LoVo (cell line): Measurements from ENCODE around the gene SAYSD1.

Experiments used
- DNase-seq: peaks from one replicate; pipeline ENCODE4 v3.0.0-alpha.2; 2016; ENCODE audit warnings: low spot score

Gene SAYSD1

DNA sequence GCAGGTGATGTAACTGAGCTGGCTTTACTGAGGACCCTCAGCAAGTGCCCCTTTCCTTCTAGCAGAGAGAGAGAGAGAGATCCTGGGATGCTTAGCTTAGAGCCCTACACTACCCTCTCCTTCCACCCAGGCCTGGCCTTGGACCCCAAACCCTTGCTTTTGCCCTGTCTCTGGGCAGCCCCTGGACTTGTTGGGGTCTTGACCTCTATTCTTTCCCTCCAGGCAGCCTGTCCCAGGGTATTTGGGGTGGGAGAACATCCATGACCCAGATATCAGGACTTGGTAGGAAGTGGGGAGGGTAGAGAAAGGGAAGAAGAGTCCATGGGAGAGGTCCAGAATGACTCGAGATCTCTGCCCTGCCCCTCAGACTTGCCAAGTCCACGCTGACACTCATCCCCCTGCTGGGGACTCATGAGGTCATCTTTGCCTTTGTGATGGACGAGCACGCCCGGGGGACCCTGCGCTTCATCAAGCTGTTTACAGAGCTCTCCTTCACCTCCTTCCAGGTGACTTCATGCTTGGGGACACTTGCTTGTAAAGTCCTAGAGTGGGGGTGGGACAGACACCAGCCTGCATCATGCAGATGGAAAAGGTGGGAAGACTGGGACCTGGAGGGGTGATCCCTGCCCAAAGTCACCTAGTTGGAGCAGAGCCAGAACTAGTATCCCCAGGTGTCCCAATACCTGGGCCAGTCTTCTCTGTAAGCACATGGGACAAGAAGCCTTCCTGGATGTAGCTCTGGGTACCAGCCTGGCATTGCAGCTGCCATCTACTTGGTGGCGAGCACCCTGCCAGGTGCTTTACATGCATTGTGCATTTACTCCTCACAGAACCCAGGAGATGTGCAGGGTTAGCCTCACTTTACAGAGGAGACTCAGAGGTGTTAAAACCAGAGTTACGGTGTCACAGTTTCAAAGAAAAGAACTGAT is 35.5 kb downstream of the SAYSD1 start:
- no peak for DNase-seq

DNA sequence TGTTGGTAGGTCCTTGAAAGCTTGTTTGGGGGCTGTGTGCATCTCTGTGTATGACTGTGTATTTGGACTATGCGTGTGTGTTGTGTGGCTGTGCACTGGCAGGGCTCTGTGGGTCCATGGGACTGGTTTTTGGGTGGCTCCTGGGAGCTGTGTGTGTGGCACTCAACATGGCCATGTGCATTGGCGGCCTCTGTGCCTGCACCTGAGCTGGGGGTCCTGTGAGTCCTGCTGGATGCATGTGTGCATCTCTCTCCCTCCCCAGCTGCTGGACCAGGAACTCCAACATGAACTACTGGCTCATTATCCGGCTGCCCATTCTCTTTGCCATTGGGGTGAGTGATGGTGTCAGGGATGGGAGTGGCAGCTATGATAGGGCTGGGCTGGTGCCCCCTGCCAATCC is 36.3 kb downstream of the SAYSD1 start:
- no peak for DNase-seq

DNA sequence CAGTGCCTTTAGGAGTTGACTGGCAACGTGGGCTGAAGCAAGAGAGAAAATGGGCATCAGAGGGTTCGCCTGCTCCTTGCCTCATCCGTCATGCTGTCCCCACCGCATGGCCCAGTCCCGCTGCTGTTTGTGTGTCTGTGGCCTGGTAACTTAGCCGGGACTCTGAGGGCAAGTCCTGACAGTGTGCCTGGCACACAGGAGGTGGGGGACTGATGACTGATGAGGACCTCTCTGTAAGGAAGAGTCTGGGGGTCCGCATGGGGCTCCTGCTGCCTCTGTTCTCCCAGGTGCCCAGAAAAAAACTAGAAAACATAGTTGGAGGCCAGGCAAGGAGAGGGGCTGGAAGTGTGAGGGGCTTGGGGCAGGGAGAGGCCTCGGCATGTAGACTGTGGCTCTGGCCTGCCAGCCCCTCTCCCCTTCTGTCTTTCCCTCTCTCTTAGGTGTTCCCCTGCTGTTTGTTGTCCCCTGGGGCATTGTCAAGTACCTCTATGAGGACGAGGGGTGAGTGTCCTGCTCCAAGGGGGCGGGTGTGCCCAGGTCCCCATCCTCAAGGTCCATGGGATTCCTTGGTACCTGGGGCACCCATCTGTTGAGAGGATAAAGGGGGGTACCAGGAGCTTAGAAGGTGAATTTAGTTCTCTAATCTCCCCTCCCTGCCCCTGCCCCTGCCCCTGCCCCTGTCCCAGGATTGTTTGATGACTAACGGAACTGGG is 36.9 kb downstream of the SAYSD1 start:
- no peak for DNase-seq

DNA sequence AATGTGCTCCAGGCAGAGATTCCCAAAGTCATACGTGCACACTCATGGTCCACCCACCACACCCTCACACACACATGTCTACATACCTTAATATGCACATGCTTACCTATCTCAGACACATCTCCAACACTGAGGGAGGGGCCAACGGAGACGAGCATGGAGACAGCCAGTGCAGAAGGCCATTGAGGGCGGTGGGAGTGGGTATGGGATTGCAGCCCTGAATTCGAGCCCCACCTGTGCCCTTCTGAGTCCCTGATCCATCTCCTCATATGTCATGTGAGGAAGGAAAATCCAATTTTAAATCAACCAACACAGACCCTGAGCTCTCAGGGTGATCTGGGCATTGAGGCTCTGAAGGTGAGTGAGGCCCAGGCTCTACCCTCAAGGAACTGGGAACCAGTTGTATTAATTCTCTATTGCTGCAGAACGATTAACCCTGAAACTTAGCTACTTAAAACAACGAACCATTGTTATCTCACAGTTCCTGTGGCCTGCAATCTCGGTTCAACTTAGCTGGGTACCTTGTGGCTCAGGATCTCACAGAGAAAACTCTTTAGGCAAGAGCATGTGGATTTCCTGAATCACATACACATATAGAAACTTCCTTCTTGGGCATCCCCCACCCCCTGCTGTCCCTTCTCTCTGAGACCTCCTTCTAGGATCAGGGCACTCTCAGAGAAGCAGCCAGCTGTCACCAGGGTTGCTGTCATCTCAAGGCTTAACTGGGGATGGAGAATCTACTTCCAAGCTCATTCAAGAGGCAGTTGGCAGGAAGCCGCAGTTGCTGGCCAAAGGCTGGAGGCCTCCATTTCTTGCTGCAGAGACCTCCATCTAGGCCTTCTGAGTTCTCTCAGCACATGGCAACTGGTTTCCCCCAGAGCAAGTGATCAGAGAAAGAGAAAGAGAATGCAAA is 38.1 kb downstream of the SAYSD1 start:
- no peak for DNase-seq

GRCh38 chr6:39075807-39076622 is 39.0 kb downstream of the SAYSD1 start:
- DNase-seq = no peak

GRCh38 chr6:39075010-39075686 is 39.8 kb downstream of the SAYSD1 start:
- no peak for DNase-seq

GRCh38 chr6:39074486-39074885 is 40.5 kb downstream of the SAYSD1 start:
- no peak for DNase-seq

DNA sequence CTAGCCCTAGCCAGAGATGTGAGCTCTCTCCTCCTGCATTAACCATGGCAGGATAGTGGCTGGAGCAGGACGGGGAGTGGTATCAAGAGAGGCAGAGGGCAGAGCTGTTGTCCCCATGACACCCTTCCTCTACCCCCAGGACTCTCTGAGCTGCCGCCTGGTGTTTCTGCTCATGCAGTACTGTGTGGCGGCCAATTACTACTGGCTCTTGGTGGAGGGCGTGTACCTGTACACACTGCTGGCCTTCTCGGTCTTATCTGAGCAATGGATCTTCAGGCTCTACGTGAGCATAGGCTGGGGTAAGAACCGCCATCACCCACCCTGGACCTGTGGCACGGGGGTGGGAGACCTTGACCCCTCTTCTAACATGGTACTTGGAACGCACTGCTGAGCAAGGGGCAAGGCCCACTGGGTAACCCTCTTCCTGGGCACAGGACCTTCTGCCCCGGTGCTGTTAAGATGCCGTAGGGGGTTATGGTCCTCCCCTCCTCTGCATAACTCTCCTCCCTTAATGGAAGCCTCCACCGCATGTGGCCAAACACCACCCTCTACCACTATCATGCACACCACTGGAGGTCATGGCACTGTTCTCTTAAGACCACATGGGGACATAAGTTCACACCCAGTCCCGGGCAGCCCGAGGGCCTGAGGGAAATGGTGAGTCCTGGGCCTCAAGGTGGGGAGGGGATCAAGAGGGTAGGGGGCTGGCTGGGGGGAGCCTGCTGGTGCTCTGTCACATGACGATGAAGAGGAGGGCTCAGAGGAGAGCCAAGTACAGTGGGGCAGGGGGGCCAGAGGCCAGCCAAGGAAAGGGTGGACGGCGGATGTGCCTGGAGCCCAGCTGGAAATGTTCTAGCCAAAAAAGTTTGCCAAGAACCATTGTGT is 41.3 kb downstream of the SAYSD1 start:
- no peak for DNase-seq

DNA sequence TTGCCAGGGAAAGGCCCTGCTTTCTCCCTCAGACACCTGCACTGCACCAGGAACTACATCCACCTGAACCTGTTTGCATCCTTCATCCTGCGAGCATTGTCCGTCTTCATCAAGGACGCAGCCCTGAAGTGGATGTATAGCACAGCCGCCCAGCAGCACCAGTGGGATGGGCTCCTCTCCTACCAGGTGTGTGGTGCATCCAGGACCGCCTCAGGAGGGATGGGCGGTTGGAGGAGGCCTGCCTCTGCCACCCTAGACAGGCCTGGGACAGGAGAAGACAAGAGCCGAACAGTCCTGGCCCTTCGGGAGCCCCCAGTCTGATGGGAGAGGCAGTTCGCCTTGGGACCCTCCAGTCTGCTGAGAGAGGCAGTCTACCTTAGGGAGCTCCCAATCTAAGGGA is 42.2 kb downstream of the SAYSD1 start:
- no peak for DNase-seq

DNA sequence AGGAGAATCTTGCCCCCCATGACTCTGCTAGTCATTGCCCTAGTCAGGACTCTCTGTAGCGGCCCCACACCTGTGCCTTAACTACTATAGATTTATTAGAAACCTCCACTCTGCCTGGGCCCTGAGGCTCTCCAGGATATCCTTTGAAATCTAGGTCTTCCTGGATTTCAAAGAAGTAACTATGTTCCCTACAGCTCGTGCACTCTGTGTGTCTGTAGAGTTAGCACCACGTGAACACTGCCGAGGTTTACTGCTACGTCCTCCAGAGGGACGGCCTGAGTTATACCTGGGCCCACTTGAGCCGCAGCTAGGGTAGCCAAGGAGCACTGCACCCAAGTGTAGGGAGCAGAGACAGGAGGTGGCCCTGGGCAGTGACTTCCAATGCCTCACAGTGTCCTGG is 46.6 kb downstream of the SAYSD1 start:
- DNase-seq = no peak

DNA sequence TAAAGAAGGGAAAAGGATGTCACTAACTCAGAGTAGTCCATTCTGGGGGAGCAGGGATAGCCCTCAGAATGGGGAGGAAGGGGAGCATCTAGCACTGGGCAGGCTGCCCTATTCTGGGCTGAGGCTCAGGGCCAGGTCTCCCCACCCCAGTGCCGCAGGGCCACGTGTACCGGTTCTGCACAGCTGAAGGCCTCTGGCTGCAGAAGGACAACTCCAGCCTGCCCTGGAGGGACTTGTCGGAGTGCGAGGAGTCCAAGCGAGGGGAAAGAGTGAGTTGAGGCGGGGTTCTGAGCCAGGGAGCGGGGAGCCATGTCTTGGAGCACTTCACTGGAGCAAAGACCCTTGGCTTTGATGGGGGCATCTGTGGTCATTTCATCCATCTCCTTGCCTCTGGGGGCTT is 49.4 kb downstream of the SAYSD1 start:
- DNase-seq = no peak

DNA sequence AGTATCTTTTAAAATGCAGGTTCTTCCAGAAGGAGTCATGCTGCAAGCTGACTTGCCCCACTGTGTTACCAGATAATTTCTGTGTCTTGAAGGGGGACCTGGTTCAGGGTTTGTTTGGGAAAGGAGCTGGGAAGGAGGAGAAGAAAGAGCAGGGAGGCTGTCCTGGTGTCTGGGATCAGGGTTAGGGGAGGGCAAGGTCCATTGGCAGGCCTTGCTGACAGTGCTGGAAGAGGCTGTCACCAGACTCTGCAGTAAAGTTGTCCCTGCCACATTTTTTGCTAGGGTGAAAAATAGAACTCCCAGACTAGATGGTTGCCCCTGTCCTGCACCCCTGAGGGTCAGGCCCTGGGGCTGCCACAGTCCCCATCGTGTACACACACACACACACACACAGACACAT is 51.5 kb downstream of the SAYSD1 start:
- no peak for DNase-seq

GRCh38 chr6:39062014-39062740 is 52.8 kb downstream of the SAYSD1 start:
- no peak for DNase-seq

DNA sequence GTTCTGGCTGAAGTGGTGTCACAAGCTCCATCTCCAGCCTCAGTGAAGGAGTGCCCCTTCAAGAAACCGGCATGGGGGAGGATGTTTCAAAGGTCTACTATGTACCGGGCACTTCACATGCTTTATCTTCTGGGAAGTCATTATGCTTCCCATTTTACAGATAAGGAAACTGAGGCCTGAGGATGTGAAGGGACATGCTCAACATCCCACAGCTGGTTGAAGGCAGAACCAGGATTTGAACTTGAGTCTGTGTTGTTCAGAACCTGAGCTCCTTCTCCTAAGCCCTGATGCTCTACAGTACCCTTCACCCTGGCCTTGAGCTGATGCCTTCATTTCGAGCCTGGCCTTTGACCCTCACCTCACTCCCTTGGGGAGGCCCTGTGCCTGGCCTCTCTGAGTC is 53.4 kb downstream of the SAYSD1 start:
- DNase-seq = no peak

DNA sequence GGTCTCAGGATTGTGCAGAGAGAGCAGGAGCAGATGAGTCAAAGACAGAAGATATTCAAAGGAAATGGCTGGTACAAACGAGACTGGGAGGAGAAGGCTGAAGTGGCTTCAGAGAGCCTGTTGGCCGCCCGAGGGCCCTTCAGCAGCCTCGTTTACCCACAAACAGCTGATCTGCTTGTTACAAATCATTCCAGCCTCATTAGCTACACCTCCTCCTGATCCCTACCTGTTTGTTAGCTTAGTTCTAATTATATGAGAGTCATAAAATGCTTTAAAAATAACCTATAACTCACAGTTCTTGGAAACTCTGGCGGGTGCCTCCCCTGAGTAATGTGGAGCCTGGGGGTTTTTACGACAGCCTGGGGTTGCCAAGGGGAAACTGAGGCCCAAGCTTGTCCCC is 53.8 kb downstream of the SAYSD1 start:
- no peak for DNase-seq

DNA sequence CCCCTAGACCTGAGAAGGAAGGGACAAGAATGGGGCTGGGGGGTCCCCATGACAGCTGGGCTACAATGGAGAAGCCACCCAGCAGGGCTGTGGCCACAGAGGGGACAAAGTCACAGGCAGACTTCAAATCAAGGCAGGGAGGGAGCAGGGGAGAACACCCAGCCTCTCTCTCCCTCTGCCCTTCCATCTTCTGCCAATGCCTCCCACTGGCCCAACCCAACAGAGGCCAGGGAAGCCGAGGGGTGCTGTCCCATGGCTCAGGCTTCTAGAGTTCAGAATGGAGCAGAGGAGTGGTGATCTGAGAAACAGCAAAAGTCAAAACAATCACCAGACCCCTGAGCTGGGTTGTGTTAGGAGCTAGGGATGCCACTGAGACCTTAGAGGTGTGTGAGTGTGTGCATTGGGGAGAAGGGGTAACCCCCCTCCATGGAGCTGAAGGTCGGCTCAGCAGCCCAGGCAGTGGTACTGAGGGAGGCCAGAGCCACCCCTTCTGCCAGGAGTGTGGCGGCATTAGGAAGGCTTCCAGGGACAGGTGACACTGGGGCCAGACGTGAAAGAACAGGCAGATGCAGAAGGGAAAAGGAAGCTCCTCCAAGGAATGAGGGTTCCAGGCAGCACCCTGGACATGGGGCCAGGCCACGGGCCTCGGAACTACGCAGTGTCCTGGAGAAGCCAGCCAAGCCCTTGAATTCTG is 54.4 kb downstream of the SAYSD1 start:
- DNase-seq = no peak

DNA sequence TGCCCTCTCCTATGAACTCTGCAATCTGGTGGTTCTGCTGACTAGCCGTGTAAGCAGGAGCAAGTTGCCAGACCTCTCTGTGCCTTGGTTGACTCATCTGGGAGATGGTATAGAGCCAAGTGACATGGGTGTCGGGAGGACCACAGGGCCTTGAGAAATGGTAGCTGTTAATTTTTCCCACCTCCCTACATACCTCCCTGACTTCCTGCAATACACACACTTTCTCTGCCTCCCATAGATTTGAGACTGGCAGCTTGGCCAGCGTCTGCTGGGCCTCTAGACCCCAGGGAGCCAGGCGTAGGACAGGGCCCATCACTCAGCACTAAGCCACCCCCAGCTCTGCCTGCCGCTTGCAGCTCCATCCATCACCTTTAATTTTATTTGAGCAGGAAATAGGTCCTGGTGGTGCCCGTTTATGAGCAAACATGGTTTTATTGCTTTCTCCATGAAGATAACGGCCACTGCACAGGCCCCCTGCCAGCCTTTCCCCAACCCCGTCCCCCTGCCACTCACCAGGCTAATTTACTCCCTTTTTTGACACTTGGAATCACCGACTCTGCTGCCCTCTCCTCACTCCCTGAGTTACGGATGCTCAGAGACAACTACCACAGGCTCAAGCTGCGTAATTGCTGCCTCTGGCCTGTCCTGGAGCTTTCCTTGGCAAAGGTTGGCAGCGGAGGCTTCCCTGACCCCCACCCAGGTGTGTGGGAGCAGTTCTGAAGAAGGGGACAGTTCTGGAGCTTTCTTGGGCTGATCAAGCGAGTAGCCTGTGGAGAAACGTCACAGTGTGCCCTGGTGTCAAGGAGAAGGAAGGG is 55.3 kb downstream of the SAYSD1 start:
- DNase-seq = no peak
